Measurements from ENCODE around the gene LAMB2.

GRCh38 chr3:49092938-49093852 is 39.7 kb downstream of the LAMB2 start:
- TF ChIP-seq EZH2 (IDR thresholded peaks at IDR 0.05; ENCODE audit: low read length) (no peak), CTCF (optimal IDR thresholded peaks at IDR 0.05 in 1 of 3, IDR thresholded peaks at IDR 0.05 in 1 of 3, conservative IDR thresholded peaks at IDR 0.05 in 1 of 3; ENCODE audit: extremely low read depth in 1 of 3, insufficient read depth in 2 of 3, low read length in 3 of 3) (no peak)

Measured in keratinocyte (primary cell).